Activated naive CD4-positive, alpha-beta T cell treated with anti-CD3 and anti-CD28 coated beads, Interleukin-2, amount 10 ng/mL, durations not matched to agents 7 days and 5 days (primary cell): ENCODE data around the gene DGCR6.
"Not testable (repeated sequence)": the region's sequence is repeated elsewhere in the genome, so short reads cannot be mapped to it uniquely, and the experiment has no call there.

ENCODE experiments used
- CTCF ChIA-PET: fragments of 350-600 bp; sonication (Branson Sonifier 250); formaldehyde crosslinking; loops from one replicate; lab custom pipeline; 2021; ENCODE audit warnings: antibody characterized with exemption; lab: Charles Lee
- DNase-seq: peaks from one replicate; pipeline ENCODE4 v3.0.0-alpha.2; 2020
- H3K27ac Mint-ChIP-seq: one replicate; pipeline ENCODE4 v1.8.0; 2021; ENCODE audit warnings: mild to moderate bottlenecking, moderate library complexity, mixed read lengths
- H3K27me3 Mint-ChIP-seq: one replicate; pipeline ENCODE4 v1.8.0; 2021; ENCODE audit warnings: mild to moderate bottlenecking, mixed read lengths
- H3K36me3 Mint-ChIP-seq: one replicate; pipeline ENCODE4 v1.8.0; 2021; ENCODE audit warnings: mixed read lengths
- H3K4me1 Mint-ChIP-seq: one replicate; pipeline ENCODE4 v1.8.0; 2021; ENCODE audit warnings: mixed read lengths
- H3K4me3 Mint-ChIP-seq: one replicate; pipeline ENCODE4 v1.8.0; 2021; ENCODE audit warnings: mild to moderate bottlenecking, moderate library complexity, mixed read lengths
- H3K9me3 Mint-ChIP-seq: one replicate; pipeline ENCODE4 v1.8.0; 2021; ENCODE audit warnings: mixed read lengths

The DGCR6 gene

GRCh38 chr22:18961201-18961600, 55.1 kb downstream of the DGCR6 start:
- CTCF ChIA-PET, DNase-seq, H3K27ac Mint-ChIP-seq, H3K27me3 Mint-ChIP-seq, H3K36me3 Mint-ChIP-seq, H3K4me1 Mint-ChIP-seq, H3K4me3 Mint-ChIP-seq, H3K9me3 Mint-ChIP-seq: not testable (repeated sequence)
